Esophagus (tissue), 2 donors: ENCODE measurements around the gene CDCA4. TPM values are rescaled to one million over a fixed set of nuclear protein-coding genes. Genes with fewer than 3 reads are reported as not detected.

Experiments
- H3K27ac ChIP-seq, 2 donors: one replicate each; pipeline ENCODE4 v1.5.1; 2013; ENCODE audit warnings: low read depth in 2 of 2, mild to moderate bottlenecking in 2 of 2, inconsistent platforms in 1 of 2, low read length in 1 of 2, moderate library complexity in 1 of 2
- H3K27me3 ChIP-seq, 2 donors: one replicate each; pipeline ENCODE4 v1.6.1; 2013; ENCODE audit warnings: low read length in 2 of 2, control low read depth in 1 of 2, mild to moderate bottlenecking in 1 of 2; ENCODE audit not compliant: insufficient read depth in 2 of 2, control insufficient read depth in 1 of 2
- H3K36me3 ChIP-seq, 2 donors: one replicate each; pipeline ENCODE4 v1.6.1; 2013; ENCODE audit warnings: low read length in 1 of 2; ENCODE audit not compliant: control insufficient read depth in 2 of 2, insufficient read depth in 2 of 2
- H3K4me1 ChIP-seq, 2 donors: one replicate each; pipeline ENCODE4 v1.6.1; 2013; ENCODE audit warnings: low read length in 1 of 2; ENCODE audit not compliant: control insufficient read depth in 2 of 2, insufficient read depth in 2 of 2
- H3K4me3 ChIP-seq, 2 donors: one replicate each; pipeline ENCODE4 v1.5.1; 2013; ENCODE audit warnings: low read length in 2 of 2, mild to moderate bottlenecking in 2 of 2, low read depth in 1 of 2, moderate library complexity in 1 of 2
- H3K9me3 ChIP-seq, 2 donors: one replicate each; pipeline ENCODE4 v1.6.1; 2013; ENCODE audit warnings: mild to moderate bottlenecking in 2 of 2, low read depth in 1 of 2, low read length in 1 of 2, moderate library complexity in 1 of 2; ENCODE audit not compliant: control insufficient read depth in 2 of 2, insufficient read depth in 1 of 2
- WGBS, 2 donors: extraction: QIAGEN DNeasy Blood & Tissue Kit; methylation state at CpG; one replicate each; pipeline ENCODE4 v1.1.7; 2013; 5-methylcytosine and 5-hydroxymethylcytosine counted together
- polyA plus RNA-seq, 2 donors: library from polyadenylated mRNA; stranded (reverse); fragments of 200-250 nt; gene quantifications; one replicate each; pipeline ENCODE4 v1.2.3, GENCODE V29; 2013
- donor health status: healthy with polysubstance abuse.
- donor health status: Bipolar disorder and iron deficiency.

CDCA4 gene
- polyA plus RNA-seq, 2 donors: 23.5 to 24.7 TPM

- peaks cover 7 to 25% of the 10 kb centered on the region in 2 donors for H3K4me1 ChIP-seq
- H3K36me3 ChIP-seq: peaks cover 9 to 29% of the 10 kb centered on the region in 2 donors
- no peak overlapping the region for H3K27ac ChIP-seq
- H3K4me3 ChIP-seq: no peak overlapping the region
- H3K9me3 ChIP-seq: no peaks in the 10 kb centered on the region
- 84 to 87% methylated on average over 4 of the region's 4 CpGs for WGBS, 2 donors
- no peaks in the 10 kb centered on the region for H3K27me3 ChIP-seq
Observed at GRCh38 chr14:105010106-105010505, 10.8 kb downstream of the CDCA4 start.

GRCh38 chr14:105007593-105008264 lies 13.2 kb downstream of the CDCA4 start:
- H3K9me3 ChIP-seq: no peaks in the 10 kb centered on the region
- no peaks in the 10 kb centered on the region for H3K27me3 ChIP-seq
- H3K27ac ChIP-seq: no peak overlapping the region
- H3K36me3 ChIP-seq: peaks cover 9 to 29% of the 10 kb centered on the region in 2 donors
- peaks cover under 1 to 16% of the 10 kb centered on the region in 2 donors for H3K4me1 ChIP-seq
- H3K4me3 ChIP-seq: no peak overlapping the region
- 90 to 91% methylated on average over 19 of the region's 19 CpGs for WGBS, 2 donors

- H3K27me3 ChIP-seq: no peaks in the 10 kb centered on the region
- H3K4me1 ChIP-seq: peaks cover 0 to 12% of the 10 kb centered on the region in 2 donors
- no peak overlapping the region for H3K4me3 ChIP-seq
- H3K36me3 ChIP-seq: peaks cover 9 to 29% of the 10 kb centered on the region in 2 donors
- no peak overlapping the region for H3K27ac ChIP-seq
- 82 to 87% methylated on average over 21 of the region's 21 CpGs for WGBS, 2 donors
- H3K9me3 ChIP-seq: no peaks in the 10 kb centered on the region
Observed at GRCh38 chr14:105006831-105007592, 13.9 kb downstream of the CDCA4 start.

- WGBS, 2 donors: 82 to 89% methylated on average over 21 of the region's 21 CpGs
- Histone ChIP-seq H3K4me1 (peaks cover 0 to 9% of the 10 kb centered on the region in 2 donors), H3K36me3 (peaks cover 9 to 22% of the 10 kb centered on the region in 2 donors), H3K27ac (no peak overlapping the region), H3K27me3 (no peaks in the 10 kb centered on the region), H3K9me3 (no peaks in the 10 kb centered on the region), H3K4me3 (no peak overlapping the region)
Observed at GRCh38 chr14:105005929-105006830, 14.7 kb downstream of the CDCA4 start.

GRCh38 chr14:105005329-105005928 lies 15.5 kb downstream of the CDCA4 start:
- H3K4me1 ChIP-seq: peaks cover 0 to 9% of the 10 kb centered on the region in 2 donors
- H3K9me3 ChIP-seq: no peaks in the 10 kb centered on the region
- WGBS, 2 donors: 85 to 86% methylated on average over 18 to 20 of the region's 20 CpGs
- H3K36me3 ChIP-seq: peaks cover 5 to 18% of the 10 kb centered on the region in 2 donors
- no peak overlapping the region for H3K4me3 ChIP-seq
- no peak overlapping the region for H3K27ac ChIP-seq
- no peaks in the 10 kb centered on the region for H3K27me3 ChIP-seq

GRCh38 chr14:104999361-104999760 lies 21.5 kb downstream of the CDCA4 start:
- Histone ChIP-seq H3K4me3 (no peak overlapping the region), H3K9me3 (peaks cover 0 to 3% of the 10 kb centered on the region in 2 donors), H3K27ac (no peak overlapping the region), H3K27me3 (no peaks in the 10 kb centered on the region), H3K4me1 (peaks cover 0 to 6% of the 10 kb centered on the region in 2 donors), H3K36me3 (peaks cover 8 to 12% of the 10 kb centered on the region in 2 donors)
- WGBS, 2 donors: 88 to 90% methylated on average over 3 of the region's 3 CpGs

- Histone ChIP-seq H3K4me1 (peaks cover 0 to 6% of the 10 kb centered on the region in 2 donors), H3K27me3 (no peaks in the 10 kb centered on the region), H3K9me3 (peaks cover 0 to 3% of the 10 kb centered on the region in 2 donors), H3K27ac (no peak overlapping the region), H3K4me3 (no peak overlapping the region), H3K36me3 (peaks cover 8 to 13% of the 10 kb centered on the region in 2 donors)
- WGBS, 2 donors: 59 to 73% methylated on average over 5 of the region's 5 CpGs
Observed at GRCh38 chr14:104998801-104999200, 22.1 kb downstream of the CDCA4 start.

GRCh38 chr14:104996483-104996882 lies 24.4 kb downstream of the CDCA4 start:
- peaks cover 0 to 3% of the 10 kb centered on the region in 2 donors for H3K9me3 ChIP-seq
- H3K36me3 ChIP-seq: peaks cover 8 to 27% of the 10 kb centered on the region in 2 donors
- H3K4me3 ChIP-seq: no peak overlapping the region
- no peak overlapping the region for H3K27ac ChIP-seq
- no peaks in the 10 kb centered on the region for H3K27me3 ChIP-seq
- peaks cover 0 to 6% of the 10 kb centered on the region in 2 donors for H3K4me1 ChIP-seq
- WGBS, 2 donors: 92 to 93% methylated on average over 13 of the region's 13 CpGs

GRCh38 chr14:104996032-104996431 lies 24.9 kb downstream of the CDCA4 start:
- WGBS, 2 donors: 93 to 94% methylated on average over 5 of the region's 5 CpGs

More at GRCh38 chr14:104996032-104996431, 24.9 kb downstream of the CDCA4 start:
- Histone ChIP-seq H3K27me3 (no peaks in the 10 kb centered on the region), H3K4me3 (no peak overlapping the region), H3K9me3 (peaks cover 0 to 3% of the 10 kb centered on the region in 2 donors), H3K4me1 (peaks cover 0 to 6% of the 10 kb centered on the region in 2 donors), H3K27ac (no peak overlapping the region), H3K36me3 (peaks cover 8 to 27% of the 10 kb centered on the region in 2 donors)
